Fibroblast of the aortic adventitia (primary cell): ENCODE data around the gene SLC22A12. TPM values are rescaled to one million over a fixed set of nuclear protein-coding genes. Genes with fewer than 3 reads are reported as not detected.
A peak's percentile ranks its signal among the peaks of the same experiment; 100 is the strongest.

Source experiments
- DNase-seq: peaks from one replicate; pipeline ENCODE4 v3.0.0-alpha.2; 2010; ENCODE audit warnings: low read depth
- H3K4me3 ChIP-seq: 2 replicates; pipeline ENCODE4 v1.5.1; 2011; ENCODE audit warnings: low read depth, mild to moderate bottlenecking, control low read depth, low read length, moderate library complexity
- CTCF ChIP-seq: IDR thresholded peaks from 2 replicates; pipeline ENCODE4 v1.5.1; 2011; ENCODE audit warnings: mild to moderate bottlenecking, low read length, control low read depth, inconsistent platforms; ENCODE audit not compliant: insufficient read depth
- total RNA-seq: library from RNA; depleted of rRNA; stranded (reverse); fragments of >200 nt; gene quantifications from 2 replicates; pipeline ENCODE4 v1.2.3, GENCODE V29; 2012; ENCODE audit warnings: low replicate concordance

Gene SLC22A12
- total RNA-seq, 1 donor, result not detected

GRCh38 chr11:64650923-64651523 is 60.0 kb downstream of the SLC22A12 start:
- DNase-seq, result peak; percentile 20
- TF ChIP-seq CTCF, result peak; percentile 58

More at GRCh38 chr11:64650923-64651523, 60.0 kb downstream of the SLC22A12 start:
- H3K4me3 ChIP-seq, result no peak overlapping the region

Other genes with a start within 250 kb of the SLC22A12 start
- gene RPS6KA4, start 232.1 kb upstream of the SLC22A12 start, total RNA-seq, result 47.3 and 72.1 TPM in 2 replicates
- not detected in 2 replicates for gene SLC22A11, start 35.3 kb upstream of the SLC22A12 start, total RNA-seq
- 3.3 and 3.4 TPM in 2 replicates for gene NRXN2, start 132.0 kb downstream of the SLC22A12 start, total RNA-seq
- gene RASGRP2, start 152.9 kb downstream of the SLC22A12 start, total RNA-seq, result 0.25 TPM in 1 of 2 replicates, not detected in the other
- 0.63 and 1.7 TPM in 2 replicates for gene PYGM, start 168.8 kb downstream of the SLC22A12 start, total RNA-seq
- 150 and 183 TPM in 2 replicates for gene SF1, start 187.3 kb downstream of the SLC22A12 start, total RNA-seq
- 9.6 and 11.4 TPM in 2 replicates for gene MAP4K2, start 212.0 kb downstream of the SLC22A12 start, total RNA-seq
- gene MEN1, start 219.3 kb downstream of the SLC22A12 start, total RNA-seq, result 6.2 and 15.9 TPM in 2 replicates